Stimulated activated CD4-positive, alpha-beta T cell treated with anti-CD3 and anti-CD28 coated beads, Interleukin-1b, Interleukin-23, amount 100 ng/mL, for 48 hours (primary cell): ENCODE measurements around the gene KCNJ6.
A peak's percentile ranks its signal among the peaks of the same experiment; 100 is the strongest.

Experiments
- DNase-seq: peaks from one replicate; pipeline ENCODE4 v3.0.0-alpha.2; 2020

KCNJ6 gene

GRCh38 chr21:37711836-37712568 lies 204.3 kb downstream of the KCNJ6 start:
- DNase-seq, result peak; percentile 48

DNA sequence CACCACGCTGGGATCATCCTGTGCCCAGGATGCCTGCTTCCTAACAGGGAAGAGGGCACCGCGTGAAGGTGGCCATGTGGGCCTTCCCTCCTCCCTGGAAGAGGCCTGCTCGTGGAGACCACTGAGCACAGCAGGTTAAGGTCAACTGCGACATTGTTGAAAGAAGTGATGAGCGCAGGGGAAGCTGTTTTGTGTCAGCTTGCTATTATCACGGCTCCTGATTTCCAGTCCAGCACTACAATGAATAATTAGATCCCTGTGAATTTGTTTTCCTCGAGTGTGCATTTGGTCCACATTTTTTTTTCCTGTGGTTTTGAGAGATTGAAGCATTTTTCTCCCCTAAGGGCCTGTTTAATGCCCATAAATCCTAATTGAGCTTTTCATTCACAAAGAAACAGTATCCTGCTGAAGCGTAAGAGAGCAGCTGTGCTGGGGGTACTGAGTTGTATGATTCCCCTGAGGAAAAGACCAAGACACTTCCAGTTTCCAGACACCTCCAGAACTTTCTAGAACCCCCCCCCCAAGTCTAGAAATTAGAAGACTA lies 204.9 kb downstream of the KCNJ6 start:
- DNase-seq, result no peak

DNA sequence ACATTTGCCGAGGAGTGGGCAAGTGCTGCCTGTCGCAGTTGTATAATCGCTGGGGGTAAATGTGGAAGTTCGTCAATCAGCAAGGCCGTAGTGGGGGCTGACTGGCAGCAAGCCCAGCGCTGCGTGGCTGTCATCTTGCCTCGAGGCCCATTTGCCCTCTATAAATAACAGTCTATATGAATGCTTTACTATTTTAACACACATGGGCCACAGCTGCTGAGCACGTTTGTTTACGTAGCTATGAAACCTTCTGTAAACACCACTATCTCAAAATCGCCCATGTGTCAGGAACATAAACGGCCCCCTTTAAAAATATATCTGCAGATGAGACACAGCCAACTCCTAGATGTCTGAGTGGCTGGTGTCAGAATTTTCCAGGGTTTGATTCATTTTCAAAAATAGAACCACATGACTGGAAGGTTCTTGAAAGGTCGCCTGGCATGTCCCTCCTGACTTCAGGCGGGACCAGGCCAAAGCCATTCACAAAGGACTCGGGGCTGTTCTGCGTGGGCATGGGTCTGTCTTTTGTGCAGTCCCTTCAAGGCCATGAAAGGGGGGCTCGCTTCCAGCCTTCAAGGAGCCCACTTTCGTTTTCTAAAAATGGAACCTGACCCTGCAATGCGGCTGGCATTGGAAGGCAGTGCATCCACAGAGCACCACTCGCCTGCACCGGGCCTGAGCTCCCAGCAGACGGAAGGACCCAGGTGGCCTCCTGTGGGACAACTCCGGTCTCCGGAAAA lies 205.5 kb downstream of the KCNJ6 start:
- DNase-seq, result no peak

- no peak for DNase-seq
These were observed 211.5 kb downstream of the KCNJ6 start for GRCh38 chr21:37704751-37705150.

- DNase-seq, result no peak
These were observed 214.0 kb downstream of the KCNJ6 start for GRCh38 chr21:37702241-37702640.

- no peak for DNase-seq
These were observed 215.5 kb downstream of the KCNJ6 start for GRCh38 chr21:37700641-37701202.

- no peak for DNase-seq
These were observed 217.1 kb downstream of the KCNJ6 start for GRCh38 chr21:37699024-37699775.

- DNase-seq, result no peak
These were observed 219.3 kb downstream of the KCNJ6 start for GRCh38 chr21:37696936-37697335.

DNA sequence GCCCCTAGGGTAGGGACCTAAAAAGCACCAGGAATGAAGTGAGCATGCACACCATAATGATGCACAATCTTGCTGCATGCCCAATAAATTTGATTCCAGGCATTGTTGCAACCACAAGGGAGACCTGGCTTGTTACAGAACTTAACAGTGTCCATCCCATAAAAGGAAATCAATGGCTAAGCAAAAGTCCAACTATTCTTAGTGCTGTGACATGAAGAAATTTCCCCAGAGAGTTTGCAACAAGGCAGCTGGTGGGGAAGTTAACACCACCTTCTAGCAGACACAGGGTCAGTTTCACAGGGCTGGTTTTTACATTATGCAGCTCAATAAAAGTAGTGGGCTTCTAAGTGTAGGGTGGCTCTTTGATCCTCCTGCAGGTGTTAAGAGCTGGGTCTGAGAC lies 221.1 kb downstream of the KCNJ6 start:
- no peak for DNase-seq

GRCh38 chr21:37688952-37689659 lies 227.2 kb downstream of the KCNJ6 start:
- no peak for DNase-seq

- no peak for DNase-seq
These were observed 229.1 kb downstream of the KCNJ6 start for GRCh38 chr21:37686991-37687810.

DNA sequence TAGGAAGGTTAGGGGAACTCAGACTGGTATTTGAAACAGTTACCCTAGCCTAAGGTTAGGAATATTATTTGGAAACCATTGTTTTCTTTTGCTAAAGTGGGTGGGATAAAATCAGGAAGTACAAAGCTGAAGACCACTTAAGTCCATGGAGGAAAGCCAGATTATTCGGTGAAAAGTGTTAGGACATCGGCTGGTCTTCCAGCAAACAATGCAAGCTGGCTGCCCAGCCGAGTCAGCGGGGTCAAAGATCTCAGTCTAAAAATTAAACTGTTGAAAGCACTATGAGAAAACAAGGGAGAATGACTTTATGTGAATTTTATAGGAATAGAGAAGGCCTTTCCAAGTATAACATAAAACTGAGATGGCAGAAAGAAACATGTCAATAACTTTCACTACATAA lies 231.7 kb downstream of the KCNJ6 start:
- DNase-seq, result no peak

DNA sequence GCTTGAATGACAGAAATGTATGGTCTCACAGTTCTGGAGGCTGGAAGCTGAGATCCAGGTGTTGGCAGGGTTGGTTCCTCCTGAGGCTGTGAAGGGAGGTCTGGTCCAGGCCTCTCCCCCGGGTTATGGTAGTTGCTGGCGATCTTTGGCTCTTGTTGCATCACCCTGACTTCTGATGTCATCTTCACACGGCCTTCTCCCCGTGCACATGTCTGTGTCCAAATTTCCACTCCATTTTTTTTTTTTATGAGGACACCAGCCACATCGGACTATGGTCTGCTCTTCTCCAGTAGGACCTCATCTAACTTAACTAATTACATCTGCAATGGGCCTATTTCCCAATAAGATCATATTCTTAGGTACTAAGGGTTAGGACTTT lies 232.2 kb downstream of the KCNJ6 start:
- no peak for DNase-seq

GRCh38 chr21:37683396-37684114 lies 232.7 kb downstream of the KCNJ6 start:
- no peak for DNase-seq

DNA sequence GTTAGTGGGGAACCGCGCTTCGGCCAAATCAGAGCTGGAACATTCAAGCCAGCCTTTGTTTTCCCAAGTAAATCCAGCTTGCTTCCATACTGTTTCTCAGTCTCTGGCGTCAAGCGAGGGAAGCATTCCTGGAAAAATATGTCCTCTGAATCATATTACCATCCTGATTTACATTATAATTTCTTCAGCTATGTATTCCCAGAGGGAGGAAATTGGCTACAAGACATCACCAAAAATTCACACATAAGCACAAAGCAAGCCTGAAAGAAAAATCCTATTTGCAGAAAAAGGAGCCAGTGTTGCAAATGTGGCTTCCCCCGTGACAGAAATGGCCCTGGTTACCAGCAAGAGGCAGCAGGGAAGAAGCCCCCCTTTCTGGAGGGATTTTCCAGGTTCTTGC lies 233.3 kb downstream of the KCNJ6 start:
- no peak for DNase-seq

- DNase-seq, result no peak
These were observed 239.3 kb downstream of the KCNJ6 start for GRCh38 chr21:37677006-37677405.

GRCh38 chr21:37675202-37675801 lies 241.0 kb downstream of the KCNJ6 start:
- peak; percentile 53 for DNase-seq

- no peak for DNase-seq
These were observed 242.3 kb downstream of the KCNJ6 start for GRCh38 chr21:37673801-37674575.

DNA sequence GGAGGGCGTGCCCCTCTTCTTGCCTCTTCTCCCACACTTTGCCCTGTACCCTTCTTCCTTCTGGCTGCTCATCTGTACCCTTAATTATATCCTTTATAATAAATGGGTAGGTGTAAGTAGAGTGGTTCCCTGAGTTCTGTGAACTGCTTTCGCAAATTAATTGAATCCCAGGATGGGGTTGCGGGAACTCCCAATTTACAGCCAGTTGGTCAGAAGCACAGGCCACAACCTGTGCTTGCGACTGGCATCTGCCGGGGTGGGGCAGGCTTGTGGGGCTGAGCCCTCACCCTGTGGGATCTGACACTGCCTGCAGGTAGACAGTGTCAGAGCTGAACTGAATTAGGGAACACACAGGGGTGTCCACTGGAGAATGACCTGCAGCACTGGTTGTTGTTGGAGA lies 244.9 kb downstream of the KCNJ6 start:
- no peak for DNase-seq

DNA sequence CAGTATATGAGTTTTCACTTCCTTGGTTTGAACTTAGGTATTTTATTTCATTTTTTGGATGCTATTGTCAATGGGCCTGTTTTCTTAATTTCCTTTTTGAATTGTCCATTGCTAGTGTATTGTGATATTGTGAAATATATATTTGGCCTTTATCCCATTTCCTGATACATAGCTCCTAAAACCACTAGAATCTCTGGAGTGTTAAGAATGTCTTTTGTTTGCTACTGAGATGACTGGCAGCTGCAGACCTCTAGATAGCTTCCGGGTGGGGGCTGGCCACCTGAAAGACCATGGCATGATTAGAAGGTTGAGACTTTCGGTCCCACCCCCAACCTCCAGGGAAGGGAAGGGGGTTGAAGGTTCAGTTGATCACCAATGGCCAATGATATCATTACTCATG lies 245.4 kb downstream of the KCNJ6 start:
- no peak for DNase-seq
